Body of pancreas (tissue), 4 donors: ENCODE results near the gene PCDH9.

Experiments
- POLR2A ChIP-seq, 3 donors: fragments of 450-650 bp; IDR thresholded peaks; one replicate each; pipeline ENCODE4 v1.6.1; 2016; ENCODE audit warnings: antibody characterized with exemption in 3 of 3, mild to moderate bottlenecking in 2 of 3
- TF ChIP-seq, protein P1 (sequence below), 7 experiments: fragments of 450-650 bp in 4 of 7; fragments of 200-600 bp in 3 of 7; sonication (generic) in 3 of 7; IDR thresholded peaks; one replicate each; pipeline ENCODE4 v1.5.1; 2016 to 2019; ENCODE audit warnings: antibody characterized with exemption in 7 of 7

DNA sequence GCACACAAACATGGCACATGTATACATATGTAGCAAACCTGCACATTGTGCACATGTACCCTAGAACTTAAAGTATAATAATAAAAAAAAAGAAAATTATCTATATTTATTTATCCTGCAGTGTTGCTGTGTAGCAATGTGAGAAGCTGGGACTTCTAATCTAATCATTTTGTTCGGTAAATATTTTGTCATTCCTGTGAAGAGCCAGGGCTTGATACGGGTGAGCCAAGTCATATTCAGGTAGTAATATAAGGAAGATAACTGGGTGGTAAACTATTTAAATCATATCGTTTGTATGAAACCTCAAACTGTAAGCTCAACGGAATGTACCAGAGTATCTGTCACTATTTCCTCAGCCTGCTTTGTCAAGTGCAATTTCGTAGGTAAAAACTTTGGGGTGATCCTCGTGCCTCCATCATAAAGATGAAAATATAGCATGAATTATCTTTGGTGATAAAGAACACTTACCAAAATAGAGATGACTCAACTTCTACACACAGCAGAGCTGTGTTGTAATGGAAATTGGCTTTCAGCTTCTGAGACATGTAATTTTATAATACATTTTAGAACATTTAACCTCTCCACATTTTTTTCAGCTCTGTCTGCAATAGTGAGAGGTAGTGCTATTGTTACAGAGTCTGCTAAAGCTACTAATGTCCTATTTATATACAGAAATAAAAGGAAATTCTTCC lies 92.9 kb downstream of the PCDH9 start:
- no peak for TF ChIP-seq POLR2A (IDR thresholded peaks at IDR 0.05)
- TF ChIP-seq, protein P1, sequence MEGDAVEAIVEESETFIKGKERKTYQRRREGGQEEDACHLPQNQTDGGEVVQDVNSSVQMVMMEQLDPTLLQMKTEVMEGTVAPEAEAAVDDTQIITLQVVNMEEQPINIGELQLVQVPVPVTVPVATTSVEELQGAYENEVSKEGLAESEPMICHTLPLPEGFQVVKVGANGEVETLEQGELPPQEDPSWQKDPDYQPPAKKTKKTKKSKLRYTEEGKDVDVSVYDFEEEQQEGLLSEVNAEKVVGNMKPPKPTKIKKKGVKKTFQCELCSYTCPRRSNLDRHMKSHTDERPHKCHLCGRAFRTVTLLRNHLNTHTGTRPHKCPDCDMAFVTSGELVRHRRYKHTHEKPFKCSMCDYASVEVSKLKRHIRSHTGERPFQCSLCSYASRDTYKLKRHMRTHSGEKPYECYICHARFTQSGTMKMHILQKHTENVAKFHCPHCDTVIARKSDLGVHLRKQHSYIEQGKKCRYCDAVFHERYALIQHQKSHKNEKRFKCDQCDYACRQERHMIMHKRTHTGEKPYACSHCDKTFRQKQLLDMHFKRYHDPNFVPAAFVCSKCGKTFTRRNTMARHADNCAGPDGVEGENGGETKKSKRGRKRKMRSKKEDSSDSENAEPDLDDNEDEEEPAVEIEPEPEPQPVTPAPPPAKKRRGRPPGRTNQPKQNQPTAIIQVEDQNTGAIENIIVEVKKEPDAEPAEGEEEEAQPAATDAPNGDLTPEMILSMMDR (IDR thresholded peaks at IDR 0.05), result no peak
